Skin of body (tissue), 1 donor: ENCODE data around the gene OR51E1. TPM values are rescaled to one million over a fixed set of nuclear protein-coding genes. Genes with fewer than 3 reads are reported as not detected.

Source experiments
- total RNA-seq: library from RNA; depleted of rRNA; stranded (reverse); fragments of >200 nt; gene quantifications from one replicate; pipeline ENCODE4 v1.2.3, GENCODE V29; 2014

OR51E1 gene
- total RNA-seq, 1 donor from 2014 or later = 1.1 TPM

Other genes with a start within 250 kb of the OR51E1 start
- not detected for gene OR52K2, start 194.7 kb upstream of the OR51E1 start, total RNA-seq
- not detected for gene OR52K1, start 161.3 kb upstream of the OR51E1 start, total RNA-seq
- not detected for gene OR52M1, start 98.8 kb upstream of the OR51E1 start, total RNA-seq
- gene OR52I2, start 62.2 kb upstream of the OR51E1 start, total RNA-seq = not detected
- gene OR52I1, start 49.9 kb upstream of the OR51E1 start, total RNA-seq = not detected
- gene TRIM68, start 35.8 kb upstream of the OR51E1 start, total RNA-seq = 7.7 TPM
- not detected for gene OR51D1, start 6.5 kb upstream of the OR51E1 start, total RNA-seq
- 0.10 TPM for gene OR51E2, start 53.9 kb downstream of the OR51E1 start, total RNA-seq
- gene MMP26, start 60.8 kb downstream of the OR51E1 start, total RNA-seq = not detected
- gene OR51F1, start 126.0 kb downstream of the OR51E1 start, total RNA-seq = not detected
- not detected for gene OR52R1, start 160.4 kb downstream of the OR51E1 start, total RNA-seq
- not detected for gene OR51F2, start 177.3 kb downstream of the OR51E1 start, total RNA-seq
- gene OR51S1, start 205.2 kb downstream of the OR51E1 start, total RNA-seq = not detected
- not detected for gene OR51T1, start 237.9 kb downstream of the OR51E1 start, total RNA-seq